ENCODE results near the gene NBAS. TPM values are rescaled to one million over a fixed set of nuclear protein-coding genes. Genes with fewer than 3 reads are reported as not detected.

NBAS gene
- total and polyA plus RNA-seq, 2 of the 4 experiments (the other 2 are of a cell fraction): 22.3 to 105 TPM

DNA sequence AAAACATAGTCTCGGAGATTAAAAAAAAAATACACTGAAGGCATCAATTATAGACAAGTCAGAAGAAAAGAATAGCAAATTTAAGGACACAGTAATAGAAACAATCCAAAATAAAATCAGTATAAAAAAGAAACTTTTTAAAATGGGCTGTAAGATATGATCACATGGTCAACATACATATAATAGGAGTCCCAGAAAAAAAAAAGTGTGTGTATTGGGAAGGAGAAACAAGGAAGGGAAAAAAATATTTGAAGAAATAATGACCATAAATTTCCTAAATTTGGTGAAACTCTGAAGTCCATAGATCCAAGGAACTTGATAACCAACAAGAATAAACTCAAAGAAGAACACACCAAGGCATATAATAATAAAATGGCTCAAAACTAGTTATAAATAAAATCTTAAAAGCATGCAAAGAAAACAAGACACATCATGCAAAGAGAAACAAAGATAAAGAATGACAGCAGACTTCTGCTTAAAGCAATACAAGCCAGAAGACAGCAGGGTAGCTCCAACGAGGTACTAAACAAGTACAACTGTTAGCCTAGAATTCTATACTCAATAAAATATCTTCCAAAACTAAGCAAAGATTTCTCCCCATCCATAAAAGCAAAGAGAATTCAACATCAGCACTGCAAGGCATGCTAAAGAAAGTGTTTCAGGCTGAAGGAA, 115.1 kb downstream of the NBAS start:
- Histone ChIP-seq H4K20me1 (ENCODE audit: insufficient read depth, low read length) (no peaks in the 10 kb centered on the region), H3K4me3 (ENCODE audit: insufficient read depth, low read depth, low read length) (no peak overlapping the region), H3K9me3 (ENCODE audit: control insufficient read depth, insufficient read depth, low read length) (no peaks in the 10 kb centered on the region; the same call in 1 of the 2 replicates), H2BK20ac (ENCODE audit: low read depth, low read length) (no peak overlapping the region), H2BK5ac (ENCODE audit: low read depth, low read length, poor library complexity, severe bottlenecking) (no peak overlapping the region), H4K8ac (ENCODE audit: low read depth in 2 of 2, low read length in 2 of 2) (no peak overlapping the region), H3K27ac (ENCODE audit: insufficient read depth, low read length) (no peak overlapping the region), H3K9me1 (ENCODE audit: insufficient read depth, low read length) (no peaks in the 10 kb centered on the region), H3K79me1 (ENCODE audit: low read depth in 1 of 2, low read length in 2 of 2) (peaks cover 0 to 8% of the 10 kb centered on the region in 2 experiments; a peak in 1 of 4 replicates), H3K27me3 (ENCODE audit: control insufficient read depth, insufficient read depth, low read length) (no peaks in the 10 kb centered on the region), H3K4me1 (ENCODE audit: control insufficient read depth, insufficient read depth, low read length) (no peaks in the 10 kb centered on the region), H2AFZ (replicated peaks; ENCODE audit: low read length, poor library complexity) (no peak overlapping the region), H3K9ac (ENCODE audit: low read depth, low read length) (no peak overlapping the region), H2BK15ac (ENCODE audit: low read depth, low read length) (no peak overlapping the region), H3K36me3 (ENCODE audit: control insufficient read depth, insufficient read depth, low read length) (peaks cover 2% of the 10 kb centered on the region; the same call in 1 of the 2 replicates), H3K18ac (ENCODE audit: low read depth, low read length) (no peak overlapping the region), H2BK120ac (ENCODE audit: low read depth, low read length) (no peak overlapping the region), H3K56ac (ENCODE audit: extremely low read depth, insufficient read depth, low read length) (no peak overlapping the region), H3K14ac (replicated peaks; ENCODE audit: low read depth, low read length) (no peak overlapping the region), H3K4me2 (ENCODE audit: low read depth, low read length) (no peak overlapping the region), H2AK5ac (ENCODE audit: low read depth, low read length) (no peak overlapping the region), H4K5ac (ENCODE audit: low read depth, low read length) (no peak overlapping the region), H3K23ac (ENCODE audit: low read depth, low read length) (no peak overlapping the region), H2AK9ac (replicated peaks; ENCODE audit: low read depth, low read length, poor library complexity) (no peak overlapping the region), H4K91ac (ENCODE audit: insufficient read depth, low read depth, low read length) (no peak overlapping the region), H3K4ac (ENCODE audit: low read depth, low read length) (no peak overlapping the region)
- intact Hi-C loops (cut with micrococcal nuclease): no loop called here
- CTCF ChIA-PET: no interaction called here
- WGBS, 2 experiments (ENCODE audit: extremely low coverage in 2 of 2, insufficient read length in 1 of 2): no CpG with 5 or more reads among the region's 2 CpGs
- BruUV-seq (replicated peaks): no TSS peak
- in situ Hi-C loops (cut with MboI; ENCODE audit: low sequenced_read_pairs): no loop called here
- dilution Hi-C loops (cut with HindIII; ENCODE audit: low sequenced_read_pairs, unreplicated experiment): no loop called here
- POLR2A ChIA-PET (ENCODE audit: unreplicated experiment): no interaction called here
- DNase-seq (no peak), ATAC-seq (ENCODE audit: low read depth) (no peak)
- no peak for TF ChIP-seq MAZ (IDR thresholded peaks at IDR 0.05; ENCODE audit: borderline replicate concordance, low read depth, low read length)
- no peak for TF ChIP-seq CEBPB (IDR thresholded peaks at IDR 0.05; ENCODE audit: low read depth, low read length)
- TF ChIP-seq, protein P1, sequence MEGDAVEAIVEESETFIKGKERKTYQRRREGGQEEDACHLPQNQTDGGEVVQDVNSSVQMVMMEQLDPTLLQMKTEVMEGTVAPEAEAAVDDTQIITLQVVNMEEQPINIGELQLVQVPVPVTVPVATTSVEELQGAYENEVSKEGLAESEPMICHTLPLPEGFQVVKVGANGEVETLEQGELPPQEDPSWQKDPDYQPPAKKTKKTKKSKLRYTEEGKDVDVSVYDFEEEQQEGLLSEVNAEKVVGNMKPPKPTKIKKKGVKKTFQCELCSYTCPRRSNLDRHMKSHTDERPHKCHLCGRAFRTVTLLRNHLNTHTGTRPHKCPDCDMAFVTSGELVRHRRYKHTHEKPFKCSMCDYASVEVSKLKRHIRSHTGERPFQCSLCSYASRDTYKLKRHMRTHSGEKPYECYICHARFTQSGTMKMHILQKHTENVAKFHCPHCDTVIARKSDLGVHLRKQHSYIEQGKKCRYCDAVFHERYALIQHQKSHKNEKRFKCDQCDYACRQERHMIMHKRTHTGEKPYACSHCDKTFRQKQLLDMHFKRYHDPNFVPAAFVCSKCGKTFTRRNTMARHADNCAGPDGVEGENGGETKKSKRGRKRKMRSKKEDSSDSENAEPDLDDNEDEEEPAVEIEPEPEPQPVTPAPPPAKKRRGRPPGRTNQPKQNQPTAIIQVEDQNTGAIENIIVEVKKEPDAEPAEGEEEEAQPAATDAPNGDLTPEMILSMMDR (conservative IDR thresholded peaks at IDR 0.05; ENCODE audit: low read depth, low read length): no peak
- TF ChIP-seq RCOR1 (IDR thresholded peaks at IDR 0.05; ENCODE audit: insufficient replicate concordance, low read length): no peak
- no peak for TF ChIP-seq CHD1 (IDR thresholded peaks at IDR 0.05; ENCODE audit: low read depth, low read length)
- no peak for TF ChIP-seq FOS (IDR thresholded peaks at IDR 0.05; ENCODE audit: low read depth, low read length)
- no peak for TF ChIP-seq MXI1 (IDR thresholded peaks at IDR 0.05; ENCODE audit: borderline replicate concordance, low read depth, low read length)
- TF ChIP-seq NFE2L2 (IDR thresholded peaks at IDR 0.05; ENCODE audit: low read depth, low read length): no peak
- TF ChIP-seq RFX5 (IDR thresholded peaks at IDR 0.05; ENCODE audit: low read depth, low read length): no peak

Measured in IMR-90 (cell line).